Measurements from ENCODE around the gene CYP19A1. TPM values are rescaled to one million over a fixed set of nuclear protein-coding genes. Genes with fewer than 3 reads are reported as not detected.
A peak's percentile ranks its signal among the peaks of the same experiment; 100 is the strongest.

Gene CYP19A1
- polyA plus RNA-seq, 3 donors = 0.21 to 0.39 TPM; not detected in 1

- no peak for DNase-seq (ENCODE audit: low read depth in 3 of 3, low spot score in 2 of 3)
These were observed 111.7 kb downstream of the CYP19A1 start for GRCh38 chr15:51226576-51227210.

- no peak for DNase-seq (ENCODE audit: low read depth in 3 of 3, low spot score in 2 of 3)
These were observed 114.0 kb downstream of the CYP19A1 start for GRCh38 chr15:51224428-51224827.

- DNase-seq (ENCODE audit: low read depth in 3 of 3, low spot score in 2 of 3) = no peak
These were observed 114.6 kb downstream of the CYP19A1 start for GRCh38 chr15:51223771-51224229.

GRCh38 chr15:51218299-51218938 is 120.0 kb downstream of the CYP19A1 start:
- no peak for DNase-seq (ENCODE audit: low read depth in 3 of 3, low spot score in 2 of 3)

GRCh38 chr15:51212909-51213308 is 125.5 kb downstream of the CYP19A1 start:
- no peak for DNase-seq (ENCODE audit: low read depth in 3 of 3, low spot score in 2 of 3)

GRCh38 chr15:51212239-51212638 is 126.2 kb downstream of the CYP19A1 start:
- DNase-seq (ENCODE audit: low read depth in 3 of 3, low spot score in 2 of 3) = no peak

- no peak for DNase-seq (ENCODE audit: low read depth in 3 of 3, low spot score in 2 of 3)
These were observed 133.1 kb downstream of the CYP19A1 start for GRCh38 chr15:51205050-51205975.

GRCh38 chr15:51203797-51204196 is 134.6 kb downstream of the CYP19A1 start:
- no peak for DNase-seq (ENCODE audit: low read depth in 3 of 3, low spot score in 2 of 3)

- no peak for DNase-seq (ENCODE audit: low read depth in 3 of 3, low spot score in 2 of 3)
These were observed 135.6 kb downstream of the CYP19A1 start for GRCh38 chr15:51202783-51203182.

GRCh38 chr15:51201581-51201980 is 136.8 kb downstream of the CYP19A1 start:
- DNase-seq (ENCODE audit: low read depth in 3 of 3, low spot score in 2 of 3) = no peak

GRCh38 chr15:51200792-51201191 is 137.6 kb downstream of the CYP19A1 start:
- no peak for DNase-seq (ENCODE audit: low read depth in 3 of 3, low spot score in 2 of 3)

- no peak for DNase-seq (ENCODE audit: low read depth in 3 of 3, low spot score in 2 of 3)
These were observed 138.9 kb downstream of the CYP19A1 start for GRCh38 chr15:51199541-51199940.

GRCh38 chr15:51198701-51199232 is 139.6 kb downstream of the CYP19A1 start:
- DNase-seq (ENCODE audit: low read depth in 3 of 3, low spot score in 2 of 3) = no peak

- DNase-seq (ENCODE audit: low read depth in 3 of 3, low spot score in 2 of 3) = no peak
These were observed 142.9 kb downstream of the CYP19A1 start for GRCh38 chr15:51195459-51195858.

GRCh38 chr15:51193979-51194378 is 144.4 kb downstream of the CYP19A1 start:
- no peak for DNase-seq (ENCODE audit: low read depth in 3 of 3, low spot score in 2 of 3)

GRCh38 chr15:51193526-51193925 is 144.9 kb downstream of the CYP19A1 start:
- DNase-seq (ENCODE audit: low read depth in 3 of 3, low spot score in 2 of 3) = no peak

GRCh38 chr15:51192521-51193280 is 145.7 kb downstream of the CYP19A1 start:
- peak; percentile 58 to 72 (median 70) for DNase-seq (ENCODE audit: low read depth in 3 of 3, low spot score in 2 of 3)

GRCh38 chr15:51191766-51192165 is 146.6 kb downstream of the CYP19A1 start:
- DNase-seq (ENCODE audit: low read depth in 3 of 3, low spot score in 2 of 3) = no peak

GRCh38 chr15:51191072-51191670 is 147.2 kb downstream of the CYP19A1 start:
- no peak for DNase-seq (ENCODE audit: low read depth in 3 of 3, low spot score in 2 of 3)
